Gastrocnemius medialis (tissue), 4 donors: ENCODE results near the gene BDKRB2.

ENCODE experiments used
- POLR2A ChIP-seq, 2 donors: fragments of 450-650 bp; IDR thresholded peaks; one replicate each; pipeline ENCODE4 v1.6.1; 2017; ENCODE audit warnings: antibody characterized with exemption in 2 of 2, mild to moderate bottlenecking in 2 of 2, moderate library complexity in 2 of 2
- TF ChIP-seq, protein P1 (sequence below), 5 experiments: fragments of 450-650 bp in 3 of 5; fragments of 200-600 bp in 2 of 5; sonication (generic) in 2 of 5; IDR thresholded peaks in 4 of 5; conservative IDR thresholded peaks in 1 of 5; 1 replicate in 4 of 5; 2 replicates in 1 of 5; pipeline ENCODE4 v1.5.1; 2016 to 2019; ENCODE audit warnings: antibody characterized with exemption in 5 of 5, mild to moderate bottlenecking in 3 of 5, moderate library complexity in 3 of 5

DNA sequence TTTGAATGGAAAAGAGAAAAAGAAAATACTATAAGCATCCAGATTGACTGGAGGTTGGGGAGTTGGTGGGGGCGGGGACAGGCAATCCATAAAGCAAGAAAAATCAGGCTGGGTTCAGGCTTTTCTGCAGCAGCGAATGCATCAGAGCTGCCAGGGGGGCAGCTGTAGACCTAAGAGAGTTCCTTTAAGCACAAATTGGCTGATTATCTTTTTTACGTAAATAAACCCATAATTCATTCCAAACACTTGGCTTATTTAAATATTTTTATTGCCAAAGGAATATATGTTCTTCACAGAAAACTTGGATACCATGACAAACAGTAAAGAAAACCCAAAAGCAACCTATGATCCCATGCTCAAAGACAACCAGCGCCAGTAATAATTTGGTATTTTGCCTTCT, 10.2 kb downstream of the BDKRB2 start:
- TF ChIP-seq, protein P1, sequence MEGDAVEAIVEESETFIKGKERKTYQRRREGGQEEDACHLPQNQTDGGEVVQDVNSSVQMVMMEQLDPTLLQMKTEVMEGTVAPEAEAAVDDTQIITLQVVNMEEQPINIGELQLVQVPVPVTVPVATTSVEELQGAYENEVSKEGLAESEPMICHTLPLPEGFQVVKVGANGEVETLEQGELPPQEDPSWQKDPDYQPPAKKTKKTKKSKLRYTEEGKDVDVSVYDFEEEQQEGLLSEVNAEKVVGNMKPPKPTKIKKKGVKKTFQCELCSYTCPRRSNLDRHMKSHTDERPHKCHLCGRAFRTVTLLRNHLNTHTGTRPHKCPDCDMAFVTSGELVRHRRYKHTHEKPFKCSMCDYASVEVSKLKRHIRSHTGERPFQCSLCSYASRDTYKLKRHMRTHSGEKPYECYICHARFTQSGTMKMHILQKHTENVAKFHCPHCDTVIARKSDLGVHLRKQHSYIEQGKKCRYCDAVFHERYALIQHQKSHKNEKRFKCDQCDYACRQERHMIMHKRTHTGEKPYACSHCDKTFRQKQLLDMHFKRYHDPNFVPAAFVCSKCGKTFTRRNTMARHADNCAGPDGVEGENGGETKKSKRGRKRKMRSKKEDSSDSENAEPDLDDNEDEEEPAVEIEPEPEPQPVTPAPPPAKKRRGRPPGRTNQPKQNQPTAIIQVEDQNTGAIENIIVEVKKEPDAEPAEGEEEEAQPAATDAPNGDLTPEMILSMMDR (IDR thresholded peaks at IDR 0.05 in 4 of 5, conservative IDR thresholded peaks at IDR 0.05 in 1 of 5), result no peak
- TF ChIP-seq POLR2A (IDR thresholded peaks at IDR 0.05), result no peak
